ENCODE data around the gene UVRAG.

DNA sequence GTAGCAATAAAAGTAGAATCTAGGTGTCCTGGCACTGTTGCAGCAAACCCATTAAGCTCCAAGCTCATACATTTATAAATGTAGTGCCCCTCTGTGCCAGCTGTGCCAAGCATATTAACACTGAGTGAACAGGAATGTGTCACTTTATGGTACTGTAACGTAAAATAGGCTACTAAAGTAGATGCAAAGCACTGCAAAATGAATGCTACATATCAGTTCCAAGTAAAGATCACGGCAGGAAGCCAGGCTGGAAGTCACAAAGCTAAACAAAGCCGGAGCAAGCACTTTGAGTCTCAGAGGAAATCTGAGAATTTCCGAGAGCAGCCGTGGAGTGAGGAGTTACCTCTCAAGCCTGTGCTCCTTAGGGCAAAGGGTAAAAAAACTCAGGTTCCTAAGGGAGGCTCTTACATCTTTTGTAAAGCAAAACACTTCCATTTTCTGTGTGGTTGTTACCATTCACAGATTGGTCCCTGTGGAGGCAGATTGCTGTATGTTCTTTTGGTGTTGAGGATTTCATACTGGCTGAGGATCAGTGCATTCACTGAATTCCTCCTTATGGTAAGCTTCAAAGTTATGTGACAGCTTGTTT is 305.6 kb downstream of the UVRAG start:
- TF ChIP-seq, protein P1, sequence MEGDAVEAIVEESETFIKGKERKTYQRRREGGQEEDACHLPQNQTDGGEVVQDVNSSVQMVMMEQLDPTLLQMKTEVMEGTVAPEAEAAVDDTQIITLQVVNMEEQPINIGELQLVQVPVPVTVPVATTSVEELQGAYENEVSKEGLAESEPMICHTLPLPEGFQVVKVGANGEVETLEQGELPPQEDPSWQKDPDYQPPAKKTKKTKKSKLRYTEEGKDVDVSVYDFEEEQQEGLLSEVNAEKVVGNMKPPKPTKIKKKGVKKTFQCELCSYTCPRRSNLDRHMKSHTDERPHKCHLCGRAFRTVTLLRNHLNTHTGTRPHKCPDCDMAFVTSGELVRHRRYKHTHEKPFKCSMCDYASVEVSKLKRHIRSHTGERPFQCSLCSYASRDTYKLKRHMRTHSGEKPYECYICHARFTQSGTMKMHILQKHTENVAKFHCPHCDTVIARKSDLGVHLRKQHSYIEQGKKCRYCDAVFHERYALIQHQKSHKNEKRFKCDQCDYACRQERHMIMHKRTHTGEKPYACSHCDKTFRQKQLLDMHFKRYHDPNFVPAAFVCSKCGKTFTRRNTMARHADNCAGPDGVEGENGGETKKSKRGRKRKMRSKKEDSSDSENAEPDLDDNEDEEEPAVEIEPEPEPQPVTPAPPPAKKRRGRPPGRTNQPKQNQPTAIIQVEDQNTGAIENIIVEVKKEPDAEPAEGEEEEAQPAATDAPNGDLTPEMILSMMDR (IDR thresholded peaks at IDR 0.05): no peak
- no peak for TF ChIP-seq POLR2A (IDR thresholded peaks at IDR 0.05)
